GM18868 (cell line): ENCODE data around the gene ENO3.

Experiments used
- ATAC-seq: cut with Tn5 transposase; IDR thresholded peaks from one replicate; pipeline ENCODE4 v1.9.1; 2021; ENCODE audit warnings: mild to moderate bottlenecking, moderate library complexity; ENCODE audit not compliant: unreplicated experiment

The ENO3 gene

DNA sequence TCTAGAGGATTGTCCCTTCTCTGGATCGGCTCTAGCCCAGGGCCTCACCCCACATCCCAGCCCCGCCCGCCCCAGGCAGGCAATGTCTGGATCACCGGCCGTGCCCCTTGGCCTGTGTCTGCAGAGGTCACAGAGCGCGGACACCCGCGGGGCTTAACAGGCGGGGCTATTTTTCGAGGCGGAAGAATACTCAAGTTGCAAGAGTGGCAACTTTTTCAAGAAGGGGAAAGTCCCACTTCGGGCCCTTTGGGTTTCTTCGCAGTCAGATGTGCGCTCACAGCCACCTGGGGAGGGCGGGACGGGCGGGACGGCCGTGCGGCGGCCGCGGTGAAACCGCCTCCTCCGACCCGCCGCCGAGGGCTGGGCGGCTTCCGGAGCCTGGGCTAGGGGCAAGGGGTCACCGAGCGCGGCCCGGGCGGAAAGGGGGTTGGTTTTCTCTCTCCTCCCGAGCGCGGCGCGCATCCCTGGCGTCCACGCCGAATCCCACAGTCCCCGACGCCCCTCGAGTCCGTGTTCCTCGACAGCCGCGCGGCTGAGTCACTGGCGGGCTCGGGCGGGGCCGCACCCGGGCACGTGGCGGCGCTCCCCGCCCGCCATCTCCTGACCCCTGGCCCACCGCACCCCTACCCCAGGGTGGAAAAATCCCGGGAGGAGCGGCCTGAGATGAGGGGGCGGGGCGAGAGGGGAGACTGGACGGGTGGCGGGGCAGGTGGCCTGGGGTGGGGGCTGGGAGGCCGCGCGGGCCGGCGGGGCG is 1.4 kb upstream of the ENO3 start:
- peak; percentile 21 for ATAC-seq

DNA sequence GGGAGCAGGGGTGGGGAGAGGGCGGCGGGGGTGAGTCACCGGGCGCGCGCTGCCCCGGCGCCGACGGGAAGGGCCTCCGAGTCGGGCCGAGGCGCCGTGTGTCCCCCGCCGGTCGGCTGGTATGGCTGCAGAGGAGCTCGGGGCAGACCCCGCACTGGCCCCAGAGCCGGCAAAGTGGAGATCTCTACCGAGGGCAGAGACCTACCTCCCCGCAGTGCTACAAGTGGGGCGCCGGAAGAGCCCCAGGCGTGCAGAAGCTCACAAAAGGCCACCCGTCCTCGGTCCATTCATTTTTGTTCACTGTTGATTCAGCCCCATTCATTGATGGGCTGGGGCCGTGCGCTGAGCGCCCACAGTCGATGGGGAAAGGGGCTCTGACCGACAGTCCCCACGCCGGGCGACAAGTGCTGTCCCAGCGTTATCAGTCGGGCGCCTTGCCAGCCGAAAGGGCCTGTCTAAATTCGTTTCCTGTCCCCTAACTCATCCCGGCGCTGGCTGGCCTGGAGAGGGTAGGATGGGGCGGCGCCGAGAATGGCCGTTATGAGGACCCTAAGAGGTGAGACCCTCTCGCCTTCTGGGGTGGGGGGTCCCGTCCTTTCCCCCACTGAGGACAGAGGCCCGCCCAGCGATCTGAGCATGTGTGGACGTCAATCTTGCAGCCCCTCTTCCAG is 709 bp upstream of the ENO3 start:
- ATAC-seq, result no peak

DNA sequence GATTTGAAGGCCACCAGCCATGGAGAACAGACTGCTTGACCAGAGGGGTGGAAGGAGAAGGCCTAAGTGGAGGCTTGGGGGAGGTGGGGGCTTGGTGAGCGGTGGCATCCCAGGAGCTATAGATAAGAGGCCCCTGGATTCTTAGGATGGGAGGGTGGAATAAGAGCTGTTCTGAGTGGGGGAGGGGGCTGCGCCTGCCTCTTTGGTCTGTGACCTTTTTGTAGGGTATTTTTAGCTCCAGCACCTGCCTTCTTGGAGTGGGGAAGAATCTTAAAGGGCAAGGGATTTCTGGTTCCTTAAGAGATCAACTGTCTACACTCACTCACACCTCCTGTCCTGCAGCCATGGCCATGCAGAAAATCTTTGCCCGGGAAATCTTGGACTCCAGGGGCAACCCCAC is 567 bp downstream of the ENO3 start:
- no peak for ATAC-seq

GRCh38 chr17:4953451-4953961 is 2.6 kb downstream of the ENO3 start:
- no peak for ATAC-seq

DNA sequence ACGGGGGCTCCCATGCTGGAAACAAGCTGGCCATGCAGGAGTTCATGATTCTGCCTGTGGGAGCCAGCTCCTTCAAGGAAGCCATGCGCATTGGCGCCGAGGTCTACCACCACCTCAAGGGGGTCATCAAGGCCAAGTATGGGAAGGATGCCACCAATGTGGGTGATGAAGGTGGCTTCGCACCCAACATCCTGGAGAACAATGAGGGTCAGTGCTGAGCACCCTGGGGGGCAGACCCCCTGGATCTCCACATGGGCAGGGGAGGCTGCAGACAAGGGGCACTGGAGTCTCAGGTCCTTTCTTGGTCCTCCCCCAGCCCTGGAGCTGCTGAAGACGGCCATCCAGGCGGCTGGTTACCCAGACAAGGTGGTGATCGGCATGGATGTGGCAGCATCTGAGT is 4.2 kb downstream of the ENO3 start:
- no peak for ATAC-seq

- no peak for ATAC-seq
Measured at GRCh38 chr17:4956493-4957061, 5.7 kb downstream of the ENO3 start.

GRCh38 chr17:4958102-4958501 is 7.2 kb downstream of the ENO3 start:
- no peak for ATAC-seq

DNA sequence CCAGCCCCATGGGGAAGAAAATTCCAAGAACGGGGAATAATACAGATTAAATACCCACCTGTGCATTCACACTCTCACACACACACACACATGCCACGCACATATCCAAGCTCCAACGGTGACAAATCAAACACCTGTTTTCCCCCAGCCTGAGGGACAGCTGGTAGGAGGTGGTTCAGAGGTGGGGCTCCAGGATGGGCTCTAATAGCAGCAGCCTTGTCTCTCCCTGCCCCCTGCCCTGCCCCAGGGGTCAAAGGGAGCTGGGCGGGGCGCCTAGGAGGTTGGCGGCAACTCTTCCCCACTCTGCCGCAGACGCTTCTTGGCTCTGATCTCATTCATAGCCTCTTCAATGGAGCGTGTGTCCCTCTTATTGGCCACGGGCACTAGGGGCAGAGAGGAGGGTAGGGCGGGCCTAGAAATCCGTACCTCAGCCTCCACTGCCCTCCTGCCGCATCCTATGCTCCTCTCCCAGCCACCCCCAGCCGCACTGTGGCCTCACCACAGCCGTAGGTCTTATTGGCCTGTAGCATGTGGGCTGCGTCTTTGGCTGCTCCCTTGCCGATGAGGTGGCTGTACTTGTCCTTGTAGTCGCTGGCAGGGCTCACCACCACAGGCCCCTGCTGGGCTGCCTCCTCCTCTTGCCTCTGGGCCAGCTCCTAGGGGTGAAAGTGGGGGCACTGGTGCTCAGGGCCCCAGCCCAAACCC is 8.5 kb downstream of the ENO3 start:
- ATAC-seq, result no peak

- ATAC-seq, result no peak
Measured at GRCh38 chr17:4960279-4960922, 9.5 kb downstream of the ENO3 start.

GRCh38 chr17:4965311-4965986 is 14.5 kb downstream of the ENO3 start:
- ATAC-seq, result no peak

GRCh38 chr17:4966844-4967538 is 16.1 kb downstream of the ENO3 start:
- peak; percentile 77 for ATAC-seq

DNA sequence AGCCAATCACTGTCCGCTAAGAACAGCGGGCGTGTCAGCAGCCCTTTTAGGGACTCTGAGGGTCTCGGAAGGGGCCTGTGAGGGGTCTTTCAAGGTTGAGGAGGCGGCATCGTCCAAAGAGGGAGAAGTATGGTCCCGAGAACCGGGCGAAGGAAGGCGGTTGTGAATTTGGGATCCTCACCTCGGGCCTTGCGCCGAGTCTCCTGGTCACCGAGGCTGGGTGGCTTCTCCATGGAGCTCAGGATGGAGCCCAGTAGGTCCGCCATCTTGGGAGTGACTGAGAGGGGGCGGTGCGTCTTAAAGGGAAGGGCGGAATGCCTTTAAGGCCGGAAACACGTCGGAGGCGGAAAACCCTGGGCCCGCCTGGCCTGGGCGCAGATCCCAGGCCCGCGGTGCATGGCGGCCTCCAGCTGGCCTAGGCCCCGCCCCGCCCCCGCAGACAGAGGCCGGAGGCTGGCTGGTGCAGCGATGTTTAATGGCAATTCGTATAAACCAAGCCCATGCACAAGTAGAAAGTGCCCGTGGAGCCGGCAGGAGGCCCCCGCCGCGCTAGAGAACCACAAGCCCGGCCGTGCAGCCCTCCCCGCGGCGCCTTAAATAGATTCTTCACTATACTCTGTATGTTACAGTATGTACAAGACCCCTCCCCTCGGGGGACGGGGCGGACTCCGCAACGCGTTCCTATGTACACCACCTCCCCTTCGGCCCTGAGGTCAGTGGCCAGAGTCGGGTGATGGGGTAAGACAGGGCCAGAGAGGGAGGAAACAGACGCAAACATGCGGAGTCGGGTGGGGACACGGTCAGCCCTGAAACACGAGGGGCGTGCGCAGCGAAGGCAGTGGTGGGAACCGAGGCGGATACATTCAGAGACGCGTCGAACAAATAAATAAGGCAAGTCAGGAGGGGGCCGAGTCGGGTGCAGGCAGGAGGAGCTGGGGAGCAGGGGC is 16.9 kb downstream of the ENO3 start, which contains the start of gene SPAG7:
SPAG7 (minus strand) TSS at position 279 of the 947 bp plus-strand sequence; CDS start at position 266, 13 bp downstream.
- ATAC-seq, result peak; percentile 60

DNA sequence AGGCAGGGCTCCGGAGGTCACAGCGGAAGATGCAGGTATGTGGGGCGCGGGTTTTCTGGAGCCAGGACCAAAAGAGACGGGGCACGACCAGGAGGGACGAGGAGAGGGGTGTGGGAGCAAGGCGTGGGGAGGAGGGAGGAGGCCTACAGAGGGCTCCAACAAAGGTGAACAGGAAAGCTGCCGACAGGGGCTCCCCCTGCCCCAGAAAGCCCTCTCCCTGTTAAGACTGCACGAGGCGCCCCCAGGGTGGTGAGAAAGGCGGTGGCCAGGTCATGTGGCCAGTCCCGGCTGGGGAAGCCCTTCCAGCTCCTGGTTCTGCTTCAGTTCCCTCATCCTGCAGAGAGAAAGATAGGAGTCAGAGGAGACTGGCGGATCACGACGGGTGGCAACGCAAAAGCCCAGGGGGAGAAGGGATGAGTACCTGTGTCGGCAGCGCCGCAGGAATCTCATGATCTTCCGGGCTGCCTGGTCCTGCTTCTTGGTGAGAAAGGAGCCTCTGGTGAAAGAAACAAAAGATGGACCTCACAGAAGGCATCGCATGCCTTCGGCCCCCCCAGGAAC is 17.6 kb downstream of the ENO3 start:
- ATAC-seq, result no peak

DNA sequence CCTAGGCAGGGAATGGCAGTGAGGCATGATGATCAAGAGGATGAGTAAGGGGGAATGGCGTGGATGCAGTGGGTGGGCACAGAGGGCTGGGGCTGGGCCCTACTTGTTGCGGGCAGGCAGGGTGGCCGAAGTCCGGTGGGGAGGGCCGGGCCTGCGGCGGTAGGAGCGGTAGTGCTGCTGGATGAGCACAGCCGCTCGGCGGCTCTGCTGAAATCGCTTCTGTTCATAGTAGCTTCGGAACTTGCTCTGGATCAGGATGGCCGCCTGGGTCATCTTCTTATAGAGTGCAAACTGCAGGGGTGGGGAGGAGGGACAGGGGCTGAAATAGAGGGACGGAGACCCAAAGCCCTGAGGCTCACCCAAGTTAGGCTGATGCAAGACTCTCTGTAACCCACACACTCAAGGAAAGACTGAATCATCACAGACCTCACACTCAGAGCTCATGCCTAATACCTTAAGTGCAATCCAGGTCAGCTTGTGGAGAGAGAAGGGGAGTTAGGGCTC is 18.2 kb downstream of the ENO3 start:
- no peak for ATAC-seq

- ATAC-seq, result no peak
Measured at GRCh38 chr17:4969551-4970173, 18.7 kb downstream of the ENO3 start.

DNA sequence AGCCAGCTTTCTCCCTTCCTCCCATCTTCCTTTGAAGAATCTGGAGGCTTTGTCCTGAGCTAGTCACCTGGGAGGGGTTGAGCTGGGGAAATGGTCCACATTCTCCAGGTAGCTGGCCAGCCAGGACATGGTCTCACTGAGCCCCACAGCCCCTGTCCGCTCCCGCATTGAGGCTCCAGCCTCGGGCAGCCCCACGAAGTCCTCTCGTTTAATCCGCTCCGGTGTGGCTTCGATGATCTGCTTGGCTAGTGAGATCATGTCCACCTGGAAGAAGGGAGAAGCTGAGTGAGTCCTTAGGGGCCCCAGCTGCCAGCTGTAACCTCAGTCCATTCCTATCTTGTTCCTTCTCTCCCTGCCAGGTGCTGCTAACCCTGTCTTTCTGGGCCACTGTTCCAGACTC is 19.4 kb downstream of the ENO3 start:
- ATAC-seq, result no peak

GRCh38 chr17:4971826-4972225 is 20.9 kb downstream of the ENO3 start:
- no peak for ATAC-seq

GRCh38 chr17:4972322-4972721 is 21.4 kb downstream of the ENO3 start:
- no peak for ATAC-seq
